HUES6 (cell line): Measurements from ENCODE around the gene PTPRD.
"Not testable (repeated sequence)": the region's sequence is repeated elsewhere in the genome, so short reads cannot be mapped to it uniquely, and the experiment has no call there.

Experiments
- H3K27ac ChIP-seq: 2 replicates; pipeline ENCODE4 v1.7.0; 2013; ENCODE audit warnings: low read depth, mild to moderate bottlenecking, low read length, inconsistent platforms
- H3K27me3 ChIP-seq: 2 replicates; pipeline ENCODE4 v1.6.1; 2013; ENCODE audit warnings: low read length; ENCODE audit not compliant: control insufficient read depth, insufficient read depth
- H3K36me3 ChIP-seq: 2 replicates; pipeline ENCODE4 v1.6.1; 2013; ENCODE audit warnings: low read length; ENCODE audit not compliant: control insufficient read depth, insufficient read depth
- H3K4me1 ChIP-seq: 2 replicates; pipeline ENCODE4 v1.6.1; 2013; ENCODE audit warnings: low read length; ENCODE audit not compliant: control insufficient read depth, insufficient read depth
- H3K4me3 ChIP-seq: 2 replicates; pipeline ENCODE4 v1.5.1; 2013; ENCODE audit warnings: low read depth, low read length
- H3K9ac ChIP-seq: one replicate; pipeline ENCODE4 v1.6.1; 2013; ENCODE audit warnings: mild to moderate bottlenecking, low read length
- H3K9me3 ChIP-seq: 2 replicates; pipeline ENCODE4 v1.6.1; 2013; ENCODE audit warnings: low read depth, low read length; ENCODE audit not compliant: control insufficient read depth, insufficient read depth

Gene PTPRD

DNA sequence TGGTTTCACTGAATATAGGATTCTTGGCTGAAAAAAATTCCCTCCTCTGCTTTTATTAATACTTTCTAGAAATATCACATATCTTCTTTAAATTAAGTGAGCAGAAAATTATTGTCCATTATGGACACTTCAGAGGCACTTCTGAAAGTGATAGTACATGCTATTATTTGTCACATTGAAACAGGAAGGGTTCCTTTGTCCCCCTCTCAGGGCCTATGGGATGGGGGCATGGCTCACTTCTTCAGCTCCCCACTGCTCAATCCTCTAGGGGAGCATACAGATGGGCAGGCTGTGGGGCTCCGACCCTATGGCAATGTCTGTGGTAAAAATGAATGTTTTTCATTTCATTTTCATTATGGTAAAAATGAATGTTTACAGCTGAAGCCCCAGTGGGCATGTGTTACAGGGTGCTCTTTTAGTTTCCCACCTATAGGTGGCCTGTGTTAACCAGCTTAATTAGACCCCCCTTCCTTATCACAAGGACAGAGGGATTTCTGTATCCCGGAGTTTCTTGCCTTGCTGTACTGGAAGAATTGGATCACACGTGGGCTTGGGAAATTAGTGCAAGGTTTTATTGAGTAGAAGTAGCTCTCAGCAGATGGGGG, 1225.2 kb downstream of the PTPRD start:
- H3K9me3 ChIP-seq: no peaks in the 10 kb centered on the region
- H3K27ac ChIP-seq: no peak overlapping the region
- H3K9ac ChIP-seq: no peak overlapping the region
- H3K27me3 ChIP-seq: no peaks in the 10 kb centered on the region
- no peaks in the 10 kb centered on the region for H3K4me1 ChIP-seq
- no peaks in the 10 kb centered on the region for H3K36me3 ChIP-seq
- H3K4me3 ChIP-seq: no peak overlapping the region

DNA sequence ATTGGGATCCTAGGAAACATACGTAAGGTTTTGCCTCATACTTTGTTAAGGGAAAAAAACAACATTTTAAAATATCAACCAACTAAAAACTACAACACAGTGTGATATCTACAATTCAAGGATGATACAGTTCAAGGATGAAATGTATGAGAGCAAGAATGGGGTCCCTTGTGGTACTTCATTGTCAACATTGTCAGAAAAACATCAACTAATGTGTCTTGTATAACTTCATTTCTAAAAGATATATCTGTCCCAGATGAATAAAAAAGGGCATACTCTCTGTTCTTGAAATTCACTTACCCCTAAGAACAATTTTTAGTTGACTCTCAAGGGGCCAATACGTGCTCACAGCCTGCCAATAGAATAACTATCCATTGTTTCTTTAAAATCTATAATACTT, 1250.5 kb downstream of the PTPRD start:
- Histone ChIP-seq H3K9ac (no peak overlapping the region), H3K4me3 (no peak overlapping the region), H3K9me3 (no peaks in the 10 kb centered on the region), H3K27ac (no peak overlapping the region), H3K36me3 (no peaks in the 10 kb centered on the region), H3K4me1 (no peaks in the 10 kb centered on the region), H3K27me3 (no peaks in the 10 kb centered on the region)

DNA sequence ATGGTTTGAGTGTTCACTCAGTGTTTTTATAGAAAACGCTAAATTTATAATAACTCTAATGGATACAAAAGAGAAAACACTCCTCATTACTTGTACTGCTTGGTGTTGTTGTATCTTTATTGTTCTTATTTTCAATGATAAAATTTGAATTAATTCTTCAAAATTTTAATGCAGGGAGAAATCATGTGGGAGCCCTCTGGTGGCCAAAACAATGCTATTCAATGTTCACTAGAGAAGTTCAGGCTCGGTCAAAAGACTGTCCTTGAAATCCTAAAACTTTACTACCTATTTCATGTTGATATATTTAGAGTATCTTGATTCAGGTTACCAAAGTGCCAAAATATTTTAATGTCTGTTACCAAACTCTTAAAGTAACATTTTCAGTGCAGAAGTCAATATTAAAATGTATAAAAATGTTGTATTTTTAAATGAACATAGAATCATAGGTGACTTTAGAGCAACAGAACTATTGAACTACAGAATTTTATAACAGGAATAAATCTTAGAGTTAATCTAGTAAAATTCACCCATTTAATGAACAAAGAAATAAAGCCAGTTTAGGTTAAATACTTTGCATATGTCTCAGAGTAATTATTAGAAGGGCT, 1259.8 kb downstream of the PTPRD start:
- no peaks in the 10 kb centered on the region for H3K27me3 ChIP-seq
- H3K27ac ChIP-seq: no peak overlapping the region
- no peak overlapping the region for H3K4me3 ChIP-seq
- no peak overlapping the region for H3K9ac ChIP-seq
- no peaks in the 10 kb centered on the region for H3K36me3 ChIP-seq
- H3K4me1 ChIP-seq: no peaks in the 10 kb centered on the region
- H3K9me3 ChIP-seq: no peaks in the 10 kb centered on the region

DNA sequence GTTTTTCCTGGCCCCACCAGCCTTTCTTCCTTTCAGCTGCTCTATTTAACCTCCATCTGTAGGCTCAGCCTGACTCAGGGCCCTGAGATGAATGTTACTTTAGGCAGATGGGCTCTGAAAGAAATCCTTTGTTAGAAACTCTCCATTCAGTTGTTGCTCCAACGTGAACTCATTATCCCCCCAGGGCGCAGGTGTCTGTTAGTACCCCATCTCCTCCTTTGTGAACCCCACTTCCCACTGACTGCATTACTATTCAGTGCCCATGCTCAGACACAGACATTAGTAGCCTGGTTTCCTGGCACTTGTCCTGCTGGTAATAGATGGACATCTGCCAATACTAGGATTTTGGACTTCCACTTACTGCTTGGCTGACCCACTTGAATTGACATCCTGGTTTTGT, 1271.6 kb downstream of the PTPRD start:
- Histone ChIP-seq H3K9ac (no peak overlapping the region), H3K36me3 (no peaks in the 10 kb centered on the region), H3K27me3 (no peaks in the 10 kb centered on the region), H3K27ac (no peak overlapping the region), H3K4me3 (no peak overlapping the region), H3K9me3 (no peaks in the 10 kb centered on the region), H3K4me1 (no peaks in the 10 kb centered on the region)

DNA sequence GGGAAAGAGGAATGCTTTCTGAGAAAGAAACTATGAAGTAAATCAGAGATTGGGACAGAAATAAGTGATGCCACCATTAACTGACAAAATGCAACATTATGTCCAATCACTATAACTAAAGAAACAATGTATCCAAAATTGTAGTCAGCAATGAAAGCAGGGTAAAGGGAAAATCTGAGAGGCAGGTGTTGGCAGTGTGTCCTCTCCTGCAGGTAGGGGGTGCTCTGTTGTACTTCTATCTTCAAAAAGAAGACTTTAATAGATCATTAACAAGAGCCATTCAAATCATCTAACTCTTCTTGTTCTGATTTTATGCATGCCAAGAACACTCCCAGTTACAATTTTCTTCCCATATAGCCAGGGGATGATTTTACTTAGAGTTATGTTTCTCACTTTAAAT, 1275.7 kb downstream of the PTPRD start:
- Histone ChIP-seq H3K4me1 (no peaks in the 10 kb centered on the region), H3K9ac (no peak overlapping the region), H3K27ac (no peak overlapping the region), H3K9me3 (no peaks in the 10 kb centered on the region), H3K36me3 (no peaks in the 10 kb centered on the region), H3K4me3 (no peak overlapping the region), H3K27me3 (no peaks in the 10 kb centered on the region)

DNA sequence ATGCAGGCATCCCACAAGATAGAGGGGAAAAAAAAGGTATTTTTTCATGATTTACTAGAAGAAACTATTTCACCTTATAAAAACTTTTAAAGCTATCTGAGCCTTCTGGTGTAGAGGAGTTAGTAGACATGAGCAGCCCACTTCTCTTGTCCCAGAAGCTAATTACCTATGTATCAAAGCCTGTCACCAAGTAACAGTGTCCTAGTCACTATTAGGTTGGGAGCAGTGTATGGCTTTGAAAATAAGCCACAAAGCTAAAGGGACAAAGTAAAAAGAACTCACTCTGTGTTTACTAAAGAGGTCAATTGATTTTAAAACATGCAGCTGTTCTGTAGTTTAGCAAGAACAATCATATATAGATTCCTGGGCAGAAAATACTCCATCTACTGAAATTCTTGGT, 1286.1 kb downstream of the PTPRD start:
- no peaks in the 10 kb centered on the region for H3K36me3 ChIP-seq
- no peak overlapping the region for H3K9ac ChIP-seq
- H3K4me3 ChIP-seq: no peak overlapping the region
- no peak overlapping the region for H3K27ac ChIP-seq
- peaks cover 7% of the 10 kb centered on the region; the same call in 1 of the 2 replicates for H3K4me1 ChIP-seq
- H3K9me3 ChIP-seq: 0 out of 2 replicates have a peak, but pooled peaks cover 2% of the 10 kb centered on the region
- no peaks in the 10 kb centered on the region for H3K27me3 ChIP-seq

DNA sequence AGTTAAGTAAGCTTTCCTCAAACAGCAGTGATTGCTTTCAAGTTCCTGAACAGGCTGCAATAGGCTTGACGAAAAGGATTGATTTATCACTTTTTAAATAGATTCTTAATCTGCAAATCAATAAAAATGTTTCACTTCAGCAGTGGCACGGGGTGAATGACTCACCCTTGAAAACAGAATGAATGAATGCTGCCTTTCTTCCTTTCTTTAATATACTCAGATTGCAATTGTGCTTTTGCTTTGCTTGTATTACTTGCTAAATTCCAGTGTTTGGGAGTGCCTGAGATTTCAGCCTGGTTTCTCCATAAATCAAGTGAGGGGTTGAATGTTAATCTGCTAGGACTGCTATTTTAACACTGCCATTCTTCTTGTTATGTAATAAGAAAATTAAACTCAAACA, 1293.8 kb downstream of the PTPRD start:
- Histone ChIP-seq H3K27ac (no peak overlapping the region), H3K9me3 (0 out of 2 replicates have a peak, but pooled peaks cover 2% of the 10 kb centered on the region), H3K4me1 (no peaks in the 10 kb centered on the region), H3K27me3 (no peaks in the 10 kb centered on the region), H3K36me3 (no peaks in the 10 kb centered on the region), H3K4me3 (no peak overlapping the region), H3K9ac (no peak overlapping the region)

DNA sequence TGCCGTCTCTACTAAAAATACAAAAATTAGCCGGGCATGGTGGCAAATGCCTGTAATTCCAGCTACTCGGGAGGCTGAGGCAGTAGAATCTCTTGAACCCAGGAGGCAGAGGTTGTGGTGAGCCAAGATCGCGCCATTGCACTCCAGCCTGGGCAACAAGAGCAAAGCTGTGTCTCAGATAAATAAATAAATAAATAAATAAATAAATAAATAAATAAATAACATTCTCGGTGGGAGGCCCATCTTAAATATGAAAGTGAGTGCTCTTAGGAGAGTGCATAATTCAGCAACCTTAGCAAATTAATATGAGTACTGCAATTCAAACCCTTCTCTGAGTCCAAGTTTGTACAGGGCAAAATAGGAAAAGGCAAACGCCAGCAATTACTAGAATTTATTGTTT, 1302.1 kb downstream of the PTPRD start:
- not testable (repeated sequence) for H3K4me3 ChIP-seq, H3K36me3 ChIP-seq, H3K27me3 ChIP-seq, H3K27ac ChIP-seq, H3K4me1 ChIP-seq, H3K9ac ChIP-seq, H3K9me3 ChIP-seq

DNA sequence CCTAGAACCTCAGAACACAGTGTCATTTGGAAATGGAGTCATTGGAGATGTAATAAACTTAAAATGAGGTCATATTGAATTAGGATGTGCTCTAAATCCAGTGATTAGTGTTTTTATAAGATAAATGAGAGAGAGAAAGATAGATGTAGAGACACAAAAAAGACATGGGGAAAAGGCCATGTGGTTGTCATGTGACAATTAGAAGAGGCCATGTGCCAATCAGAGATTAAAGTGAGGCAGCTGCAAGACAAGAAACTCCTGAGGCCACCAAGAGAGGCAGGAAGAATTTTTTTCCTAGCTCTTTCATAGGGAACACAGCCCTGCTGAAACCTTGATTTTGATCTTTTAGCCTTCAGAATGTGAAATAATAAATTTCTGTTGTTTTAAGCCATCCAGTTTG, 1307.2 kb downstream of the PTPRD start:
- no peak overlapping the region for H3K4me3 ChIP-seq
- H3K9me3 ChIP-seq: no peaks in the 10 kb centered on the region
- H3K27ac ChIP-seq: no peak overlapping the region
- no peaks in the 10 kb centered on the region for H3K36me3 ChIP-seq
- no peaks in the 10 kb centered on the region for H3K4me1 ChIP-seq
- H3K27me3 ChIP-seq: no peaks in the 10 kb centered on the region
- H3K9ac ChIP-seq: no peak overlapping the region

DNA sequence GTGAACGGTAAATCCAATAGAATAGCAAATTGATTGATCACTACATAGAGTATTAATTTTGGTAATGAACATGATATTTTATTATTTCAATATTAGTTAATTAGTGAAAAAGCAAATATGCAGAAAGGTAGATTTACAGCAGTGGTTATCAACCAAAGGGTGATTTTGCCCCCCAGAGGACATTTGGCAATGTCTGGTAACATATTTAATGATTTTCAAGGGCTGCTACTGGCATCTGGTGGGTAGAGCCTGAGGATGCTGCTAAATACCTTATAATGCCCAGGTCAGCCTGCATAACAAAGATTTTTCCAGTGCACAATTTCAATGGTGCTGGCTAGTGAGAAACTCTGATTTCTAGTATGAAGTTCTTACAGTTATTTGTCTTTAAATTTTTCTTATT, 1313.7 kb downstream of the PTPRD start:
- Histone ChIP-seq H3K4me3 (no peak overlapping the region), H3K36me3 (no peaks in the 10 kb centered on the region), H3K4me1 (no peaks in the 10 kb centered on the region), H3K9ac (no peak overlapping the region), H3K9me3 (no peaks in the 10 kb centered on the region), H3K27ac (no peak overlapping the region), H3K27me3 (no peaks in the 10 kb centered on the region)

DNA sequence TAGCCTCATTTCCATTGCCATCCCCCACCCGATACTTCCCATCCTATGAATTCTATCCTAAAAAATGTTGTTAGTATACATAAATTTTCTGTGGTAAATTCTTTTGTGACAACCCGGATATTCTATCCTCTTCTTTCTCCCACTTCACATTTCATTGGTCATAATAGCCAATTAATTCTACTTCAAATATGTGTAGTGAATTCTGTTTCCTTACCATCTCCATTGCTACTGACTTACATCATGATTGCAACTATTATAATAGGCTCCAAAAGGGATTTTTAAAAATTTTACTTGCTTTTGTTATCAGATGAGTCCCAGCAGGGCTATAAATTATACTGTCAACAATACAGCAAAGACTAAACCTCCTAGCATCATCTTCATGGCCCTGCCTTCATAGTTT, 1326.8 kb downstream of the PTPRD start:
- Histone ChIP-seq H3K36me3 (no peaks in the 10 kb centered on the region), H3K9ac (no peak overlapping the region), H3K9me3 (no peaks in the 10 kb centered on the region), H3K27ac (no peak overlapping the region), H3K4me1 (no peaks in the 10 kb centered on the region), H3K4me3 (no peak overlapping the region), H3K27me3 (no peaks in the 10 kb centered on the region)
